ENCODE results near the gene NEK1. TPM values are rescaled to one million over a fixed set of nuclear protein-coding genes. Genes with fewer than 3 reads are reported as not detected.

NEK1 gene
- polyA plus RNA-seq, 1 donor (not counting 4 experiments of a cell fraction or from before 2014, with no cell fraction given), result 7.8 TPM

DNA sequence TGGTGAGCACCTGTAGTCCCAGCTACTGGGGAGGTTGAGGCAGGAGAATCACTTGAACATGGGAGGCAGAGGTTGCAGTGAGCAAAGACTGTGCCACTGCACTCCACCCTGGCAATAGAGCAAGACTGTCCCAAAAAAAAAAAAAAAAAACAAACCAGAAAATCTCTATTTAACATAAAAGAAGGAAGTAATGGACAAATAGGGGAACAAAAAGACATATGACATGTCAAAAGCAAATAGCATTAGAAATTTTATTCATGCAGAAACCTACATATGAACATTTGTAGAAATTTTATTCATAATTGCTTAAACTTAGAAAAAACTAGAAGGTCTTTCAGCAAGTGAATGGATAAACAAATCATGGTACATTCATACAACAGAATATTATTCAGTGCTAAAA lies 244.6 kb downstream of the NEK1 start:
- H3K36me3 ChIP-seq (ENCODE audit: control insufficient read depth in 2 of 2, extremely low read depth in 1 of 2, insufficient read depth in 2 of 2, low read length in 2 of 2), result no peaks in the 10 kb centered on the region
- no peak for TF ChIP-seq CTCF (optimal IDR thresholded peaks at IDR 0.05 in 1 of 3, IDR thresholded peaks at IDR 0.05 in 1 of 3, conservative IDR thresholded peaks at IDR 0.05 in 1 of 3; ENCODE audit: extremely low read depth in 1 of 3, insufficient read depth in 2 of 3, low read length in 3 of 3)
- TF ChIP-seq EZH2 (IDR thresholded peaks at IDR 0.05; ENCODE audit: low read length), result no peak
- dilution Hi-C loops (cut with MboI; ENCODE audit: extremely low pct_ligation_motif_present, low sequenced_read_pairs), result no loop called here
- H3K27me3 ChIP-seq (ENCODE audit: control insufficient read depth, extremely low read depth, insufficient read depth, low read length), result no peaks in the 10 kb centered on the region
- no peak overlapping the region for H3K4me2 ChIP-seq (ENCODE audit: control insufficient read depth, extremely low read depth, insufficient read depth, low read depth, low read length)
- no peaks in the 10 kb centered on the region for H3K9me1 ChIP-seq (ENCODE audit: control insufficient read depth, extremely low read depth, insufficient read depth, low read length)
- H3K27ac ChIP-seq (ENCODE audit: control insufficient read depth, insufficient read depth, low read length), result no peak overlapping the region
- no peaks in the 10 kb centered on the region for H4K20me1 ChIP-seq (ENCODE audit: control insufficient read depth, extremely low read depth, insufficient read depth, low read length)
- H3K9ac ChIP-seq (ENCODE audit: control insufficient read depth, extremely low read depth, insufficient read depth, low read length), result no peak overlapping the region
- peaks cover 7% of the 10 kb centered on the region for H3K4me1 ChIP-seq (ENCODE audit: control insufficient read depth, extremely low read depth, insufficient read depth, low read length)
- DNase-seq (ENCODE audit: low read depth, low spot score), result no peak
- no peak overlapping the region for H3K4me3 ChIP-seq (ENCODE audit: control insufficient read depth in 2 of 3, extremely low read depth in 1 of 3, insufficient read depth in 2 of 3, low read depth in 1 of 3, low read length in 3 of 3)
- H3K79me2 ChIP-seq (ENCODE audit: control insufficient read depth, insufficient read depth, low read length), result no peaks in the 10 kb centered on the region
- no peaks in the 10 kb centered on the region for H3K9me3 ChIP-seq (ENCODE audit: control insufficient read depth, low read depth, low read length)
- H2AFZ ChIP-seq (ENCODE audit: control insufficient read depth, low read length), result no peak overlapping the region
- no peak for FAIRE-seq

- H3K4me3 ChIP-seq (ENCODE audit: control insufficient read depth in 2 of 3, extremely low read depth in 1 of 3, insufficient read depth in 2 of 3, low read depth in 1 of 3, low read length in 3 of 3), result no peak overlapping the region
- no peaks in the 10 kb centered on the region for H4K20me1 ChIP-seq (ENCODE audit: control insufficient read depth, extremely low read depth, insufficient read depth, low read length)
- H2AFZ ChIP-seq (ENCODE audit: control insufficient read depth, low read length), result no peak overlapping the region
- H3K9ac ChIP-seq (ENCODE audit: control insufficient read depth, extremely low read depth, insufficient read depth, low read length), result no peak overlapping the region
- DNase-seq (ENCODE audit: low read depth, low spot score) (no peak), FAIRE-seq (no peak)
- H3K9me1 ChIP-seq (ENCODE audit: control insufficient read depth, extremely low read depth, insufficient read depth, low read length), result no peaks in the 10 kb centered on the region
- H3K79me2 ChIP-seq (ENCODE audit: control insufficient read depth, insufficient read depth, low read length), result no peaks in the 10 kb centered on the region
- H3K36me3 ChIP-seq (ENCODE audit: control insufficient read depth in 2 of 2, extremely low read depth in 1 of 2, insufficient read depth in 2 of 2, low read length in 2 of 2), result no peaks in the 10 kb centered on the region
- no peaks in the 10 kb centered on the region for H3K9me3 ChIP-seq (ENCODE audit: control insufficient read depth, low read depth, low read length)
- no peaks in the 10 kb centered on the region for H3K27me3 ChIP-seq (ENCODE audit: control insufficient read depth, extremely low read depth, insufficient read depth, low read length)
- dilution Hi-C loops (cut with MboI; ENCODE audit: extremely low pct_ligation_motif_present, low sequenced_read_pairs), result no loop called here
- peaks cover 7% of the 10 kb centered on the region for H3K4me1 ChIP-seq (ENCODE audit: control insufficient read depth, extremely low read depth, insufficient read depth, low read length)
- H3K4me2 ChIP-seq (ENCODE audit: control insufficient read depth, extremely low read depth, insufficient read depth, low read depth, low read length), result no peak overlapping the region
- H3K27ac ChIP-seq (ENCODE audit: control insufficient read depth, insufficient read depth, low read length), result no peak overlapping the region
- TF ChIP-seq EZH2 (IDR thresholded peaks at IDR 0.05; ENCODE audit: low read length) (no peak), CTCF (optimal IDR thresholded peaks at IDR 0.05 in 1 of 3, IDR thresholded peaks at IDR 0.05 in 1 of 3, conservative IDR thresholded peaks at IDR 0.05 in 1 of 3; ENCODE audit: extremely low read depth in 1 of 3, insufficient read depth in 2 of 3, low read length in 3 of 3) (no peak)
Measured at GRCh38 chr4:169366821-169367220, 245.6 kb downstream of the NEK1 start.

Data from keratinocyte (primary cell).